Gastrocnemius medialis (tissue), 4 donors: Measurements from ENCODE around the gene TTYH3.

ENCODE experiments used
- POLR2A ChIP-seq, 2 donors: fragments of 450-650 bp; IDR thresholded peaks; one replicate each; pipeline ENCODE4 v1.6.1; 2017; ENCODE audit warnings: antibody characterized with exemption in 2 of 2, mild to moderate bottlenecking in 2 of 2, moderate library complexity in 2 of 2
- TF ChIP-seq, protein P1 (sequence below), 5 experiments: fragments of 450-650 bp in 3 of 5; fragments of 200-600 bp in 2 of 5; sonication (generic) in 2 of 5; IDR thresholded peaks in 4 of 5; conservative IDR thresholded peaks in 1 of 5; 1 replicate in 4 of 5; 2 replicates in 1 of 5; pipeline ENCODE4 v1.5.1; 2016 to 2019; ENCODE audit warnings: antibody characterized with exemption in 5 of 5, mild to moderate bottlenecking in 3 of 5, moderate library complexity in 3 of 5

DNA sequence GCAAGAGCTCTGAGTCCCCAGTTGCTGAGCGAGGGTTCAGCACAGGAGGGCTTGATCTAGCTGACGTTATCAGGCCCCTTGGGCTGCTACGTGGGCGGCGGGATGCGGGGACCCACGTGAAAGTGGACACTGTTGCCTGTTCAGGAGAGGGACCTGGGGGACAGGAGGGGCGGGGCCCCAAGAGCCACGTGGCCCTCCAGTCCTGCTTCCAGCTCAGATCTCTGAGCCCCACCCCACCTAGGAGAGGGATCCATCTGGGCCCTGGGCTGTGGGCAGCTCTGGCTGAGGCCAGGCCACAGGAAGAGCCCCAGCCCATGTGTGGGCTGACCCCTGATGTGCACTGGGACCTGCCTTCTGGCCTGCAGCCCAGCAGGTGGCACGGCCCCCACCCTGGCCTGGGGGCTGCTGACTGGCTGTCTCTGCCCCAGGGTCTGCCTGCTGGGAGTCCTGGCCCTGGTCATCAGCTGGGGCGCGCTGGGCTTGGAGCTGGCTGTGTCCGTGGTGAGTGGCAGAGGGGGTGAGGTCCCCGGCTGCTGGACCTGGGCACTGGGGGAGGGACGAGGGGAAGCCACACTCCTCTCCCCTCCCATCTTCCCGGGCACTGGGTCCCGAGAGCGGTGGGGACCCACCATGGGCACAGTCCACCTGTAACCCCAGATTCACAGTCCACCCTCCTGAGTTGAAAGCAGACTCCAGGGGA is 17.5 kb downstream of the TTYH3 start:
- TF ChIP-seq, protein P1, sequence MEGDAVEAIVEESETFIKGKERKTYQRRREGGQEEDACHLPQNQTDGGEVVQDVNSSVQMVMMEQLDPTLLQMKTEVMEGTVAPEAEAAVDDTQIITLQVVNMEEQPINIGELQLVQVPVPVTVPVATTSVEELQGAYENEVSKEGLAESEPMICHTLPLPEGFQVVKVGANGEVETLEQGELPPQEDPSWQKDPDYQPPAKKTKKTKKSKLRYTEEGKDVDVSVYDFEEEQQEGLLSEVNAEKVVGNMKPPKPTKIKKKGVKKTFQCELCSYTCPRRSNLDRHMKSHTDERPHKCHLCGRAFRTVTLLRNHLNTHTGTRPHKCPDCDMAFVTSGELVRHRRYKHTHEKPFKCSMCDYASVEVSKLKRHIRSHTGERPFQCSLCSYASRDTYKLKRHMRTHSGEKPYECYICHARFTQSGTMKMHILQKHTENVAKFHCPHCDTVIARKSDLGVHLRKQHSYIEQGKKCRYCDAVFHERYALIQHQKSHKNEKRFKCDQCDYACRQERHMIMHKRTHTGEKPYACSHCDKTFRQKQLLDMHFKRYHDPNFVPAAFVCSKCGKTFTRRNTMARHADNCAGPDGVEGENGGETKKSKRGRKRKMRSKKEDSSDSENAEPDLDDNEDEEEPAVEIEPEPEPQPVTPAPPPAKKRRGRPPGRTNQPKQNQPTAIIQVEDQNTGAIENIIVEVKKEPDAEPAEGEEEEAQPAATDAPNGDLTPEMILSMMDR (IDR thresholded peaks at IDR 0.05 in 4 of 5, conservative IDR thresholded peaks at IDR 0.05 in 1 of 5) = no peak
- TF ChIP-seq POLR2A (IDR thresholded peaks at IDR 0.05) = no peak
